Neuronal stem cell (in vitro differentiated cells): ENCODE measurements around the gene CLEC16A.

Experiments used
- DNase-seq: peaks from one replicate; pipeline ENCODE4 v3.0.0-alpha.2; 2013; ENCODE audit warnings: low spot score
- H2AFZ ChIP-seq: one replicate; pipeline ENCODE4 v1.6.1; 2013; ENCODE audit warnings: mild to moderate bottlenecking, low read length, inconsistent platforms
- H2AK5ac ChIP-seq: 2 replicates; pipeline ENCODE4 v1.6.1; 2013; ENCODE audit warnings: low read depth, mild to moderate bottlenecking, inconsistent platforms, low read length, moderate library complexity, mixed read lengths
- H2BK120ac ChIP-seq: 2 replicates; pipeline ENCODE4 v1.6.1; 2013; ENCODE audit warnings: low read depth, mild to moderate bottlenecking, inconsistent platforms, low read length, moderate library complexity, mixed read lengths
- H2BK12ac ChIP-seq: one replicate; pipeline ENCODE4 v1.6.1; 2013; ENCODE audit warnings: low read length, inconsistent platforms
- H2BK15ac ChIP-seq: 2 replicates; pipeline ENCODE4 v1.6.1; 2013; ENCODE audit warnings: mild to moderate bottlenecking, low read length, inconsistent platforms, mixed read lengths
- H2BK5ac ChIP-seq: one replicate; pipeline ENCODE4 v1.6.1; 2013; ENCODE audit warnings: inconsistent platforms, mild to moderate bottlenecking, low read length, moderate library complexity
- H3K14ac ChIP-seq: one replicate; pipeline ENCODE4 v1.6.1; 2013; ENCODE audit warnings: low read length, inconsistent platforms
- H3K18ac ChIP-seq: 2 replicates; pipeline ENCODE4 v1.6.1; 2013; ENCODE audit warnings: low read length, inconsistent platforms
- H3K23ac ChIP-seq: 2 replicates; pipeline ENCODE4 v1.6.1; 2013; ENCODE audit warnings: low read depth, mild to moderate bottlenecking, mixed read lengths, low read length, inconsistent platforms; ENCODE audit not compliant: poor library complexity
- H3K27ac ChIP-seq: replicated peaks from 3 replicates; pipeline ENCODE4 v1.5.1; 2013; ENCODE audit warnings: low read length, inconsistent platforms
- H3K27me3 ChIP-seq, 3 experiments: 2 replicates each; pipeline ENCODE4 v1.6.1; 2013; ENCODE audit warnings: low read length in 3 of 3, mild to moderate bottlenecking in 2 of 3, inconsistent platforms in 1 of 3, low read depth in 1 of 3, mixed read lengths in 1 of 3, moderate library complexity in 1 of 3; ENCODE audit not compliant: control insufficient read depth in 3 of 3, insufficient read depth in 3 of 3
- H3K36me3 ChIP-seq, 2 donors: replicated peaks in 1 of 2; 2 replicates each; pipeline ENCODE4 v1.6.1; 2013; ENCODE audit warnings: low read length in 2 of 2; ENCODE audit not compliant: control insufficient read depth in 2 of 2, insufficient read depth in 2 of 2
- H3K4ac ChIP-seq: 2 replicates; pipeline ENCODE4 v1.6.1; 2013; ENCODE audit warnings: inconsistent platforms, mild to moderate bottlenecking, low read length, moderate library complexity
- H3K4me1 ChIP-seq, 2 donors: 1 replicate in 1 of 2; 2 replicates in 1 of 2; pipeline ENCODE4 v1.6.1; 2013; ENCODE audit warnings: low read length in 2 of 2, low read depth in 1 of 2; ENCODE audit not compliant: control insufficient read depth in 2 of 2, insufficient read depth in 1 of 2
- H3K4me2 ChIP-seq: one replicate; pipeline ENCODE4 v1.6.1; 2013; ENCODE audit warnings: mild to moderate bottlenecking, low read length, inconsistent platforms; ENCODE audit not compliant: insufficient read depth, poor library complexity, severe bottlenecking
- H3K4me3 ChIP-seq, 2 donors: 2 replicates each; pipeline ENCODE4 v1.5.1; 2013; ENCODE audit warnings: low read length in 2 of 2, mild to moderate bottlenecking in 2 of 2, inconsistent platforms in 1 of 2, moderate library complexity in 1 of 2
- H3K79me1 ChIP-seq: one replicate; pipeline ENCODE4 v1.6.1; 2013; ENCODE audit warnings: low read depth, mild to moderate bottlenecking, inconsistent platforms, low read length, moderate library complexity
- H3K9ac ChIP-seq: one replicate; pipeline ENCODE4 v1.6.1; 2013; ENCODE audit warnings: mild to moderate bottlenecking, low read depth, low read length, inconsistent platforms; ENCODE audit not compliant: poor library complexity
- H3K9me3 ChIP-seq, 2 donors: replicated peaks in 1 of 2; 2 replicates each; pipeline versions ENCODE3 to v1.6.1; 2013; ENCODE audit warnings: low read length in 2 of 2, mild to moderate bottlenecking in 2 of 2, inconsistent platforms in 1 of 2, low read depth in 1 of 2, mixed read lengths in 1 of 2, moderate library complexity in 1 of 2; ENCODE audit not compliant: control insufficient read depth in 2 of 2, insufficient read depth in 1 of 2
- H4K8ac ChIP-seq: one replicate; pipeline ENCODE4 v1.6.1; 2013; ENCODE audit warnings: low read depth, mild to moderate bottlenecking, inconsistent platforms, low read length, moderate library complexity
- H4K91ac ChIP-seq: one replicate; pipeline ENCODE4 v1.6.1; 2013; ENCODE audit warnings: low read length, low read depth, mild to moderate bottlenecking, inconsistent platforms; ENCODE audit not compliant: poor library complexity
- WGBS, 2 donors: extraction: QIAGEN DNeasy Blood & Tissue Kit; methylation state at CpG; one replicate each; pipeline ENCODE4 v1.1.7; 2013; ENCODE audit warnings: missing lambda C conversion rate in 2 of 2, mixed read lengths in 1 of 2; ENCODE audit not compliant: insufficient read length in 2 of 2, insufficient replicate concordance in 1 of 2; ENCODE audit errors: extremely low coverage in 2 of 2; 5-methylcytosine and 5-hydroxymethylcytosine counted together

The CLEC16A gene

DNA sequence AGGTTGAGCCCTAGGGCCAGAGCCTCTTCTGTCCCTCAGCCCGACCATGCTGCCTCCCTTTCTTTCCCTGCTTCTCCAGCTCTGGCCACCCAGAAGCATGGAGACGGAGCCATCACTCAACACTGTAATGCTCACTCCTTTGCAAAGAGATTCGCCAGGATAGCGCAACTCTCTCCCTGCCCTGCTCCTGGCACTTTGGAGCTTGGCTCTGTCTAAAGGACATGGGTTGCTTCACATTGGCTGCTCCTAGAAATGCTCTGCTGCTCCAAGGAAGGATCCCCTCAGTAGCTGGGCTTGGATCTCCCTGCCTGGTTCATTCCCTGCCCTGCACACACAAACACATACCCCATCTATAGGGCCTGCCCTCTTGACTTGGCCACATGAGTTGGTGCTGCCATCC is 76.0 kb downstream of the CLEC16A start:
- H3K79me1 ChIP-seq = no peaks in the 10 kb centered on the region
- H3K14ac ChIP-seq = no peak overlapping the region
- no peak overlapping the region for H2BK5ac ChIP-seq
- no peaks in the 10 kb centered on the region for H3K27me3 ChIP-seq
- no peak overlapping the region for H2BK120ac ChIP-seq
- H4K8ac ChIP-seq = no peak overlapping the region
- no peak for DNase-seq
- H2AK5ac ChIP-seq = no peak overlapping the region
- no peak overlapping the region for H3K4me2 ChIP-seq
- no peak overlapping the region for H4K91ac ChIP-seq
- H3K4me1 ChIP-seq = peaks cover 0 to 2% of the 10 kb centered on the region in 2 donors
- no peak overlapping the region for H3K9ac ChIP-seq
- no peak overlapping the region for H3K4ac ChIP-seq
- peak overlapping the region; percentile 20 for H2BK15ac ChIP-seq
- H3K27ac ChIP-seq = no peak overlapping the region
- no peak overlapping the region for H2AFZ ChIP-seq
- no peaks in the 10 kb centered on the region for H3K9me3 ChIP-seq
- H3K4me3 ChIP-seq = peak overlapping the region in 1 of 2 donors; percentile 50
- WGBS, 2 donors = no CpG with 5 or more reads among the region's 4 CpGs
- H3K23ac ChIP-seq = no peak overlapping the region
- H3K18ac ChIP-seq = no peak overlapping the region
- peaks cover 4 to 21% of the 10 kb centered on the region in 2 donors for H3K36me3 ChIP-seq
- H2BK12ac ChIP-seq = no peak overlapping the region

DNA sequence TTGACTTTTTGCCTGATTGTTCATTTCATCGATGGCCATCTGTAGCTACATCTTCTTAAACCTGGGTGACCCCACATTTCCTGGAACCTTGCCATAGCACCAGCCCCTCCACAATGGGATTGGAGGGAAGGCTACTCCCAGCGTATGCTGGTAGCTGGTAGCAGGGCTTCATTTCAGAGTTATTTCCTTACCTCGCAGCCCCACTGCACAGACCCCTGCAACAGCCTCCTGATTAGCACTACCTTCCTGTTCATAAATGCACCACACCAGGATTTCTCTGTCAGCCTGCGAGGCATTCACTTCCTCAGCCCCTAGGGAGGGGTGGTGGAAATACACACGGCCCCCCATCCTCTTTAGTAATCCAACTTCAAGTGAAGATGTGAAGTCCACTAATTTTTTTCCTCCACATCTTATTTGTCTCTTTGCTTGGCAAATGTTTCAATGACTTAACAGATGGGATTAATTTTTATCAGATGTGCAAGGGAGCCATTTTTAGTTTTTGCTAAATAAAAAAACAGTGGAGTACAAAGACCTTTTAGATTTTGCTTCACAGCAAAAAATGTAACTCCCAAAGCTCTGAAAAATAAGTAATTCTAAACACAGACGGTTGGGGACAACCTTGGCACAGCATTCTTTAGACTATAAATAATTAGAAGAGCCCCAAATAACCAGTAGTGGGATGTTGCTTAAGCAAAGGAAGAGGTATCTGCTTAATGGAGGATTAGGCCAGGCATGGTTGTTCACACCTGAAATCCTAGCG is 76.6 kb downstream of the CLEC16A start:
- Histone ChIP-seq H2BK12ac (no peak overlapping the region), H2BK15ac (no peak overlapping the region), H4K8ac (no peak overlapping the region), H2BK5ac (no peak overlapping the region), H3K36me3 (peaks cover 4 to 27% of the 10 kb centered on the region in 2 donors), H3K4me2 (no peak overlapping the region), H3K27ac (no peak overlapping the region), H3K4me1 (peaks cover 0 to 2% of the 10 kb centered on the region in 2 donors), H3K14ac (no peak overlapping the region), H3K18ac (no peak overlapping the region), H3K27me3 (no peaks in the 10 kb centered on the region), H3K23ac (no peak overlapping the region), H2BK120ac (no peak overlapping the region), H3K9me3 (peaks cover 0 to 4% of the 10 kb centered on the region in 2 donors), H3K4ac (no peak overlapping the region), H3K4me3 (no peak overlapping the region), H3K9ac (no peak overlapping the region), H4K91ac (no peak overlapping the region), H2AFZ (no peak overlapping the region), H2AK5ac (no peak overlapping the region), H3K79me1 (no peaks in the 10 kb centered on the region)
- no peak for DNase-seq
- WGBS, 2 donors = no CpG with 5 or more reads among the region's 7 CpGs

- Histone ChIP-seq H3K9ac (no peak overlapping the region), H2BK15ac (no peak overlapping the region), H3K4me1 (peaks cover 0 to 2% of the 10 kb centered on the region in 2 donors), H3K9me3 (peaks cover 0 to 12% of the 10 kb centered on the region in 2 donors), H2AK5ac (no peak overlapping the region), H3K4ac (no peak overlapping the region), H2BK120ac (no peak overlapping the region), H2AFZ (no peak overlapping the region), H2BK12ac (no peak overlapping the region), H3K27me3 (no peaks in the 10 kb centered on the region), H3K27ac (no peak overlapping the region), H3K23ac (no peak overlapping the region), H3K18ac (no peak overlapping the region), H3K4me3 (no peak overlapping the region), H4K8ac (no peak overlapping the region), H3K79me1 (no peaks in the 10 kb centered on the region), H4K91ac (no peak overlapping the region), H3K14ac (no peak overlapping the region), H3K4me2 (no peak overlapping the region), H3K36me3 (peaks cover 4 to 37% of the 10 kb centered on the region in 2 donors), H2BK5ac (no peak overlapping the region)
- no peak for DNase-seq
- no CpG with 5 or more reads among the region's 3 CpGs for WGBS, 2 donors
Observed at GRCh38 chr16:11022002-11022401, 77.6 kb downstream of the CLEC16A start.

DNA sequence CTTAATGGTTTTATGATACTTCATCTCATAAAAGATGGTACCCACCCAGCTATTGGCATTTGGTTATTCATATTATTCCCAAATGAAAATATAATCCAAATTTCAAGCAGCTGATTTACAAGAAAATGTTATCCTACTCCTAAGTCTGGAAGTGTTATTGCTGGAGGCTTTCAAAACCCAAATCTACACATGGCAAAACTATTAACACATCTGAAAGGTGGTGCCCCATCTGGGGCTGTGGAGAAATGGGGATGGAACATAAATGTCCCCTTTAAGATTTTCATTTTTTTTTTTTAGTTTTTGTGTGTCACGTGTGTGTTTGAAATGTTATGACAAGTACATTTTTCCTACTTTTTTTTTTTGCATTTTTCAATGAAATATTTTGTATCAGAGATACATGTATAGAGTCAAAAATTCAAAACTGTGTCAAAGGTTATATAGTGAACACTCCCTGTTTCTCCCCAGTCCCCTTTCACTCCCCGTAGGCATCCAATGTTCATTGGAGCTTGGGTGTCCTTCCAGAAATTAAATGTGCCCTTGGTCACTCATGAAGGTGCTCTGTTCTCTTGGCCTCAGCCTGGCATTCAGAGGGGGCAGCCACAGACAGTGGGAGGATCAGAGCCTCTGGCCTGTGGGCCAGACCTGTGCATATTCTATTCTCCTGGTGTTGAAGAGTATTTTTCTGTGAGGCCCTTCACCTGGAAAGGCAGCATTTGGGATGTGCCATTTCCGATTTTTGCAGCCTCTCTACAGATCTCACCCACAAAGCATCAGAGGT is 79.1 kb downstream of the CLEC16A start:
- no peak overlapping the region for H2BK15ac ChIP-seq
- no CpG with 5 or more reads among the region's 3 CpGs for WGBS, 2 donors

More for the DNA sequence above, 79.1 kb downstream of the CLEC16A start:
- peaks cover 4 to 47% of the 10 kb centered on the region in 2 donors for H3K36me3 ChIP-seq
- H3K9ac ChIP-seq = no peak overlapping the region
- no peak overlapping the region for H2AFZ ChIP-seq
- H4K91ac ChIP-seq = no peak overlapping the region
- no peak overlapping the region for H2BK120ac ChIP-seq
- H3K27ac ChIP-seq = no peak overlapping the region
- H3K9me3 ChIP-seq = peaks cover 0 to 17% of the 10 kb centered on the region in 2 donors
- H3K4me3 ChIP-seq = no peak overlapping the region
- H2BK12ac ChIP-seq = no peak overlapping the region
- no peaks in the 10 kb centered on the region for H3K27me3 ChIP-seq
- no peak overlapping the region for H2BK5ac ChIP-seq
- H3K79me1 ChIP-seq = no peaks in the 10 kb centered on the region
- H3K23ac ChIP-seq = no peak overlapping the region
- H3K4me2 ChIP-seq = no peak overlapping the region
- H4K8ac ChIP-seq = no peak overlapping the region
- DNase-seq = no peak
- peaks cover 0 to 2% of the 10 kb centered on the region in 2 donors for H3K4me1 ChIP-seq
- no peak overlapping the region for H3K18ac ChIP-seq
- no peak overlapping the region for H2AK5ac ChIP-seq
- no peak overlapping the region for H3K14ac ChIP-seq
- no peak overlapping the region for H3K4ac ChIP-seq
